ACC112 (cell line): ENCODE measurements around the gene TFCP2L1.

Experiments used
- H2AFZ ChIP-seq: fragments of 200-600 bp; sonication (generic); one replicate; pipeline ENCODE4 v1.6.0; 2017; ENCODE audit warnings: antibody characterized with exemption, low read length; ENCODE audit not compliant: unreplicated experiment
- H3K27ac ChIP-seq: fragments of 200-600 bp; sonication (generic); 2 replicates; pipeline ENCODE4 v1.5.1; 2014; ENCODE audit warnings: low read depth, mild to moderate bottlenecking, antibody characterized with exemption, low read length, moderate library complexity
- H3K27me3 ChIP-seq: fragments of 200-600 bp; sonication (generic); 2 replicates; pipeline ENCODE4 v1.6.1; 2014; ENCODE audit warnings: mild to moderate bottlenecking, antibody characterized with exemption, low read length, moderate library complexity, mixed read lengths; ENCODE audit not compliant: insufficient read depth
- H3K36me3 ChIP-seq: fragments of 200-600 bp; sonication (generic); 2 replicates; pipeline ENCODE4 v1.6.1; 2016; ENCODE audit warnings: mild to moderate bottlenecking, antibody characterized with exemption, low read length, moderate library complexity, mixed read lengths; ENCODE audit not compliant: insufficient read depth
- H3K4me1 ChIP-seq: fragments of 200-600 bp; sonication (generic); one replicate; pipeline ENCODE4 v1.6.1; 2016; ENCODE audit warnings: low read length, mixed read lengths; ENCODE audit not compliant: insufficient read depth, unreplicated experiment, control insufficient read depth
- H3K4me3 ChIP-seq: fragments of 200-600 bp; sonication (generic); 2 replicates; pipeline ENCODE4 v1.5.1; 2014; ENCODE audit warnings: mild to moderate bottlenecking, low read depth, low read length
- H3K79me2 ChIP-seq: fragments of 200-600 bp; sonication (generic); one replicate; pipeline ENCODE4 v1.6.0; 2016; ENCODE audit warnings: low read length; ENCODE audit not compliant: control insufficient read depth, unreplicated experiment, insufficient read depth

Gene TFCP2L1

DNA sequence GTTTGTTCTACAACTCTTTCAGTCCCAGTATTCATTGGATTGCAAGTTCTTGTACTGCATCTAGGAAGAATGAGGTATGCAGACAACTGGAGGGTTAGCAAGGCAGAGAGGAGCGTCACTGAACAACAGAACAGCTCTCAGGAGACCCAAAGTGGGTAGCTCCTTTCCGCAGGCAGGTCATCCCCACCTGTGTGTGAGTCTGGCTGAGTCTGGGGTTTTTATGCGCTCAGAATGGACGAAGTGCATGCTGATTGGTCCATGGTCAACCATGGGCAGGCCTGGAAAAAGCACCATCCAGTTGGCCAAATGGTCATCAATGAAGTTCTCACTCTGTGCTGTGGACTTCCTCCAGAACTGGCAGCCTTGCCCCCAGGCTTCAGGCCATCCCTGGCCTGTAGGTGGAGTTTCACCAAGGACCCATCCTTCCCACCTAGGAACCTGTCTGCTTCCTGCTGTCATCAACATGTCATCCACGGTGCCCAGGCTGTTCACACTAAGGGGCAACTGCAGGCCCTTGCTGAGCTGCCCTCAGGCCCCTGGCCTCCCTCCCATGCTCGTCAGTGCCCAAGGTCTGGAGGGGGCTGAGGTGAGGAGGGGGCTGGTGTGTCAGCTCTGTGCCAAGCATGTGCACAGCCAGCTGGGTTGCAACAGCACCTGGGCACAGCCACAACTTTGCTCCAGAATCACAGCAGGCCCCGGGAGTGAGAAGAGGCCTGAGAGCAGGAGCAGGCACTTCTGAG is 11.1 kb upstream of the TFCP2L1 start:
- no peaks in the 10 kb centered on the region for H3K36me3 ChIP-seq
- no peaks in the 10 kb centered on the region for H3K4me1 ChIP-seq
- no peaks in the 10 kb centered on the region for H3K79me2 ChIP-seq
- H3K4me3 ChIP-seq = no peak overlapping the region
- H3K27me3 ChIP-seq = peaks cover 42% of the 10 kb centered on the region
- H3K27ac ChIP-seq = no peak overlapping the region
- H2AFZ ChIP-seq = no peak overlapping the region

DNA sequence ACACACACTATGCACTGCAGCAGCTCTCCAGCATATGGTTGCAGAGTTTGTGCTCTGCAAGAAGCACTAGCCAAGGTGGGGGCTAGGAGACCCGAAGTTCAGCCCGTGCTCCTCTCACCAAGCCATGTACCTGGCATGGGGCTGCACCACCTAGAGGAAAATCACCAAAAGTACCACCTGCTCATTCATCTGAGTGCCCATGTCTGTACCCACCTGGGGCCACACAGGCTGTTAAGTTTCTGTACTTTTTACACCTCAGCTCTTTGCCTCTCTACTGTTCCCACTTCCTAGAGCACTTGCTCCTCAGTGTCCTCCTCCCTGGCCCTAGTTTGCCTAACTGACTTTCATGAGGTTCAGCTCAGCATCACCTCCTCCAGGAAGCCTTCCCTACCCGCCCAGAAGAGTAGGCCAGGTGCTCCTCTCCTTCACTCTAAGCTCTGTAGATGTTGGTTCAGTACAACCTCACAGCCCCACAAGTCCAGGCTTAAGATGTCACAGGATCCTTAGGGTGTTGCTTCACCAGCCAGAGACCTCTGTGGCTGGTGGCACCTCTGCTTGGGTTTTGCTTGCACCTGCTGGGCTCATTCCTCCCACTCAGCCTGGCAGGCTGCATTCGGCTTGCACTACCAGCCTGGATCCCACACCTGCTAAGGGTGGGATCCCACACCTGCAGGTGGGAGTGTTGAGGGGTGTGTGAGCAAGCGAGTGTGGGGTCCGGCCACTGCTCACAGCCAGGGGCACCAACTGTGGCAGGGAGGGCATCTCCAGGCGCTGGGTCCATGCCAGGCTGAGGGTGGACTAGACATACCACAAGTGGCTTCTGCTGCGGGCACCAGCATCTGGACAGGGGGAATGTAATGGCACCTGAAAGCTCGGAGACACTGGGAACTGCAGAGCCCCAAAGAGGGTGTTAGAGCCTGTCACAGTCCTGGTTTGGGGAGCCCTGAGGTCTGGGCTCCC is 10.2 kb upstream of the TFCP2L1 start:
- Histone ChIP-seq H3K79me2 (no peaks in the 10 kb centered on the region), H2AFZ (no peak overlapping the region), H3K4me1 (no peaks in the 10 kb centered on the region), H3K36me3 (no peaks in the 10 kb centered on the region), H3K4me3 (no peak overlapping the region), H3K27ac (no peak overlapping the region), H3K27me3 (peaks cover 37% of the 10 kb centered on the region; the same call in 1 of the 2 replicates)

- no peaks in the 10 kb centered on the region for H3K4me1 ChIP-seq
- no peak overlapping the region for H3K27ac ChIP-seq
- no peak overlapping the region for H2AFZ ChIP-seq
- peaks cover 36% of the 10 kb centered on the region; the same call in 1 of the 2 replicates for H3K27me3 ChIP-seq
- no peaks in the 10 kb centered on the region for H3K36me3 ChIP-seq
- H3K4me3 ChIP-seq = no peak overlapping the region
- H3K79me2 ChIP-seq = no peaks in the 10 kb centered on the region
These were observed 8.7 kb upstream of the TFCP2L1 start for GRCh38 chr2:121293450-121294325.

DNA sequence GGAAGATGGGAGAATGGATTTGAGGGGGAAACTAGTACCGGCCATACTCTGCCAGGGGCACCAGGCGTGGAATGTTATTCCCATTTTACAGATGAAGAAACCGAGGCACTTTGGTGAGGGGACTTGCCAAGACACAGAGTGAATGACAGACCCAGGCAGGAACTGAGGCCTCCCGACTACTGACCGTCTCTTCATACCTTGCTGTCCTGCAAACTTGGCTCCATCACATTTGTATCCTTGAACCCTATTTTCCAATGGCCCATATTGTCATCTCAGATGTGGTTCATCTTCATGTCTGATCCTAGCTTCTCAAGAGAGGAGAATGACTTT is 6.2 kb upstream of the TFCP2L1 start:
- Histone ChIP-seq H3K27me3 (peaks cover 33% of the 10 kb centered on the region), H2AFZ (no peak overlapping the region), H3K79me2 (no peaks in the 10 kb centered on the region), H3K27ac (no peak overlapping the region), H3K4me1 (no peaks in the 10 kb centered on the region), H3K36me3 (no peaks in the 10 kb centered on the region), H3K4me3 (no peak overlapping the region)

- Histone ChIP-seq H3K79me2 (no peaks in the 10 kb centered on the region), H3K27ac (no peak overlapping the region), H3K27me3 (peaks cover 35% of the 10 kb centered on the region), H2AFZ (no peak overlapping the region), H3K4me1 (no peaks in the 10 kb centered on the region), H3K4me3 (no peak overlapping the region), H3K36me3 (no peaks in the 10 kb centered on the region)
These were observed 4.3 kb upstream of the TFCP2L1 start for GRCh38 chr2:121289271-121289670.

GRCh38 chr2:121288454-121289231 is 3.6 kb upstream of the TFCP2L1 start:
- Histone ChIP-seq H3K4me3 (no peak overlapping the region), H2AFZ (no peak overlapping the region), H3K79me2 (no peaks in the 10 kb centered on the region), H3K4me1 (no peaks in the 10 kb centered on the region), H3K27me3 (peaks cover 42% of the 10 kb centered on the region), H3K36me3 (no peaks in the 10 kb centered on the region), H3K27ac (no peak overlapping the region)

- Histone ChIP-seq H3K36me3 (no peaks in the 10 kb centered on the region), H3K4me3 (no peak overlapping the region), H3K4me1 (no peaks in the 10 kb centered on the region), H2AFZ (no peak overlapping the region), H3K27ac (no peak overlapping the region), H3K27me3 (peaks cover 42% of the 10 kb centered on the region), H3K79me2 (no peaks in the 10 kb centered on the region)
These were observed 3.0 kb upstream of the TFCP2L1 start for GRCh38 chr2:121287956-121288355.

GRCh38 chr2:121287146-121287798 is 2.3 kb upstream of the TFCP2L1 start:
- Histone ChIP-seq H3K36me3 (no peaks in the 10 kb centered on the region), H3K27ac (no peak overlapping the region), H3K79me2 (no peaks in the 10 kb centered on the region), H3K4me3 (no peak overlapping the region), H2AFZ (no peak overlapping the region), H3K27me3 (peaks cover 48% of the 10 kb centered on the region), H3K4me1 (no peaks in the 10 kb centered on the region)

DNA sequence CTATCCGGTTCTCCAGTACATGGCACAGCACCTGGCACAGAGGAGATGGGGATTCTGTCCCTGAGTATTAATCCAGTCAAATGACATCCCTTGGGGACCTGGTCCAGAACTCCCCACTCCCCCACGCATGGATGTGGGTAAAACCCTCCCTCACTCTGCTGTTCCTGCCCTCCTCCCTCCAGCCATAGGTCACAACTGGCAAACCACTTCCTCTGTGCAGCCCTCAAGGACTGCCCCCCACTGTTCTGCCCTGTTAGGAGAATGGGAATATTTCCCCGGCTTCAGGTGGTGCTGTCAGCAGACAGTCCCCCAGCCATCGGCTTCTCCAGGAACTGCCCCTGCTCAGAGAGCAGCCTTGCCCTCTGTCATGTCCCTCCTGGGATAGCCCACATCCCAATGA is 1.5 kb upstream of the TFCP2L1 start:
- Histone ChIP-seq H3K27me3 (peaks cover 48% of the 10 kb centered on the region), H3K36me3 (no peaks in the 10 kb centered on the region)

More for the DNA sequence above, 1.5 kb upstream of the TFCP2L1 start:
- H2AFZ ChIP-seq = no peak overlapping the region
- no peak overlapping the region for H3K27ac ChIP-seq
- no peaks in the 10 kb centered on the region for H3K4me1 ChIP-seq
- no peak overlapping the region for H3K4me3 ChIP-seq
- H3K79me2 ChIP-seq = no peaks in the 10 kb centered on the region
